ENCODE data around the gene PRAMEF33.
"Not testable (repeated sequence)": the region's sequence is repeated elsewhere in the genome, so short reads cannot be mapped to it uniquely, and the experiment has no call there.

The PRAMEF33 gene, protein sequence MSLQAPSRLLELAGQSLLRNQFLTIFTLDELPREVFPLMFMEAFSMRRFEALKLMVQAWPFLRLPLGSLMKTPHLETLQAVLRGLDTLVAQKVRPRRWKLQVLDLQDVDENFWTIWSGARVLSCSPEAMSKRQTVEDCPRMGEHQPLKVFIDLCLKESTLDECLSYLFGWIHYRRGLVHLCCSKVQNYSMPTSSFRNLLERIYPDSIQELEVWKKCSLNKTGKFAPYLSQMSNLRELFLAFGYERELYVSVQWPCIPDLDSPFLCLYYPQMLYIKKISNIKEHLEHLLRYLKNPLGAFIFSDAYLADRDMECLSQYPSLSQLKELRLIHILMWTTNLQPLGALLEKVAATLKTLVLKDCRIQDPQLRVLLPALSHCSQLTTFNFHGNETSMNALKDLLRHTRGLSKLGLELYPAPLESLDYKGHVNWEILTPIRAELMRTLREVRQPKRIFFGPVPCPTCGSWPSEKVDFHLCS

GRCh38 chr1:13303239-13303638 lies at the start of gene PRAMEF33:
Gene PRAMEF33 (plus strand): TSS chr1:13303539. CDS start chr1:13305955, 2,416 bp downstream.
- ATAC-seq, result not testable (repeated sequence)

- ATAC-seq, result not testable (repeated sequence)
Measured at GRCh38 chr1:13253898-13254297, 49.4 kb upstream of the PRAMEF33 start, which contains the start of gene PRAMEF5. Gene PRAMEF5 (plus strand): TSS chr1:13254198. CDS start chr1:13259269, 5,071 bp downstream.

GRCh38 chr1:13265124-13265523 lies 38.2 kb upstream of the PRAMEF33 start:
- ATAC-seq, result peak; percentile 76

- not testable (repeated sequence) for ATAC-seq
Measured at GRCh38 chr1:13277016-13277415, 26.3 kb upstream of the PRAMEF33 start.

DNA sequence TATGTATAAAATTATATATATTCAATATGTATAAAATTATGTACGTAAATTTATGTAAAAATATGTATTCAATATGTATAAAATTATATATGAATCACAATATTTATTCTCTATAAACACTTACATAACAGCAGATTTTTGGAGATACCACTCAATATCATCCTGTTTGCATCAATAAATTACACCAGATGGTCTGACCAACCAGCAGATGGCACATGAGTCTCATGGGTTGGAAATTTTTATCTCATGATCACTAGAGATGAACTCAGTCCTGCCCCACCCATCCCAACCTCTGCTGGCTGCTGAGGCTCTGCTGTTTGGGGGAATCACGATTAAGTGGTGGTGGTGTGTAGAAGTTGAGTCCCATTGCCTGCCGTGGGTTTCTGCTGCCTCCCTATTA lies 23.7 kb upstream of the PRAMEF33 start:
- ATAC-seq, result not testable (repeated sequence)

DNA sequence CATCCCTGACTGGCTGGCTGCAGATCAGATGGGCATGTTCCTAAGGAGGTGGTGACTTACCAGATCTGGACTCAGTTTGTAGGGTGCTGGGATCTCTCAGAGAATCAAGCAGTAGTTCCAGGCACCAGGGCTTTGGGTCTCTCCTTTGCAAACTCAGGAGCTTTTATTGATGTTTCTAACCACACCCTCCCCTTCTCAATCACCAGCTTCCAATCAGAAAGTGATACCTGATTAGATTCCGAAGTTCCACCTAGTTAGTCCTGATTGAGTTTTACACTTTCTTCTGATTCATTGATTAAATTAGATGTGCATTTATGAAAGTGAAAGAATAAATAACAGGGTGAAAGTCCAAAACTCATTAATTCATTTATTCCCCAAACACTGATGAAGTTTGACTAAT lies 18.3 kb upstream of the PRAMEF33 start, which contains the start of gene PRAMEF8:
Gene PRAMEF8, minus strand, starts transcription at position 101 of the 400 bp plus-strand sequence. CDS start 1,046 bp downstream, outside the sequence.
- ATAC-seq, result not testable (repeated sequence)

- not testable (repeated sequence) for ATAC-seq
Measured at GRCh38 chr1:13289030-13289429, 14.3 kb upstream of the PRAMEF33 start.

DNA sequence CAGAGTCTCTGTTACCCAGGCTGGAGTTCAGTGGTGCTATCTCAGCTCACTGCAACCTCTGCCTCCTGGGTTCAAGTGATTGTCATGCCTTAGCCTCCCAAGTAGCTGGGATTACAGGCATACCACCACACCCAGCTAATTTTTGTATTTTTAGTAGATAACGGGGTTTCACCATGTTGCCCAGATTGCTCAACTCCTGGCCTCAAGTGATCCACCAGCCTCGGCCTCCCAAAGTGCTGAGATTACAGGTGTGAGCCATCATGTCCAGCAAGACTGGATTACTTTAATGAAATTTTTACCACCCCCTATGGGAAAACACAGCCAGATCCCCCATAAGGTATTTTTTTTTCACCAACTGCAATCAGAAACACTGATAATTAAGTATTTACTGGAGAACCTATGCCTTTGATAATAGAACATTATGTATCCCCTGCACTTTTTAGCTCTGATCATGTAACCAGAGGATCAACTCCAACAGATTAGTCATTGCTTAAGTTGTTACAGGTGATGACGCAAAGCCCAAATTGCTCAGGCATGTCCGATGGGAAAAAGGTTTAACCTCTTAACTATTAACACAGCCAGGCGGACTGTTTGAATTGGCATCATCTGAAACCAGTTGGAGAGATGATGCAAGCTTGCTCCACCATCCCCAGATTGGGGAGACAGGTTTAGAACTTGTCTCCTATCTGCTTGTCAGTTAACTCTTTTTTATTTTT lies 6.0 kb upstream of the PRAMEF33 start:
- ATAC-seq, result not testable (repeated sequence)

DNA sequence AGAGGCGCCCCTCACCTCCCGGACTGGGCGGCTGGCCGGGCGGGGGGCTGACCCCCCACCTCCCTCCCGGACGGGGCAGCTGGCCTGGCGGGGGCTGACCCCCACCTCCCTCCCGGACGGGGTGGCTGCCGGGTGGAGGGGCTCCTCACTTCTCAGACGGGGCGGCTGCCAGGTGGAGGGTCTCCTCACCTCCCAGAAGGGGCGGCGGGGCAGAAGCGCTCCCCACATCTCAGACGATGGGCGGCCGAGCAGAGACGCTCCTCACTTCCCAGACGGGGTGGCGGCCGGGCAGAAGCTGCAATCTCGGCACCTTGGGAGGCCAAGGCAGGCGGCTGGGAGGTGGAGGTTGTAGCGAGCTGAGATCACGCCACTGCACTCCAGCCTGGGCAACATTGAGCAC lies 4.6 kb upstream of the PRAMEF33 start:
- not testable (repeated sequence) for ATAC-seq

DNA sequence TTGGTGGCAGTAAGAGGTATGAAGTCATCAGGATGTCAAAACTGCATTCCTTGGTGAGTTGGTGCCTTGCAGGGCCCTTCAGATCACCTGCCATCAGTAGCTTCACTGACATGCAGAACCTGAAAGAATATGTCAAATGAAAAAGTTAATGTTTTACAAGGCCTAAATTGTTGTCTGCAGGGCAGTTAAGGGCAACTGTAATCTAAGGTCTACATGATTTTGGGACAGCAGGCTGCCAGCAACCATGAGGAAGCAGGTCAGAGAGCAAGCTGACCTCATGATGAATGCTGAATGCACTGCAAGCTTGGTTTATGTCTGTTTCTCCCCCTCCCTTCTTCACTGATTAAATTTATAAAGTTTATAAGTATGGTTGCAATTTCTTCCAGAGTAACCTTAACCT lies 1.1 kb upstream of the PRAMEF33 start:
- ATAC-seq, result not testable (repeated sequence)

DNA sequence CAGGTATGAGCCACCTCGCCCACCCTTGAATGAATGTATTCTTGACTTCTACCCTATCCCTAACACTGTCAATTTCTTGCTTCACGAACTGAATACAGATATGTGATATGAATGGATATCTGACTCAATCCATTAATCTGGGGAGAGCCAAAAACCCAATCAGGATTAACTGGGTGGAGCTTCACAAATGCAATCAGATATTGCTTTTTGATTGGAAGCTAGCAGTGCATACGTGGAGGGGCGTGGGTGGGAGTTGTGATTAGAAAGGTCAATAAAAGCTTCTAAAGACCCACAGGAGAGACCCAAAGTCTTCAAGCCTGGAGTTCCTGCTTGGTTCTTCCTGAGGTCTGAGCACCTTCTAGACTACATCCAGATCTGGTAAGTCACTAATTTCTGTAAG lies 11.9 kb downstream of the PRAMEF33 start, which contains the start of gene PRAMEF15:
Gene PRAMEF15, plus strand, starts transcription at position 301 of the 400 bp plus-strand sequence. CDS start 2,827 bp downstream, outside the sequence.
- ATAC-seq, result not testable (repeated sequence)

- not testable (repeated sequence) for ATAC-seq
Measured at GRCh38 chr1:13342496-13342895, 39.2 kb downstream of the PRAMEF33 start.

DNA sequence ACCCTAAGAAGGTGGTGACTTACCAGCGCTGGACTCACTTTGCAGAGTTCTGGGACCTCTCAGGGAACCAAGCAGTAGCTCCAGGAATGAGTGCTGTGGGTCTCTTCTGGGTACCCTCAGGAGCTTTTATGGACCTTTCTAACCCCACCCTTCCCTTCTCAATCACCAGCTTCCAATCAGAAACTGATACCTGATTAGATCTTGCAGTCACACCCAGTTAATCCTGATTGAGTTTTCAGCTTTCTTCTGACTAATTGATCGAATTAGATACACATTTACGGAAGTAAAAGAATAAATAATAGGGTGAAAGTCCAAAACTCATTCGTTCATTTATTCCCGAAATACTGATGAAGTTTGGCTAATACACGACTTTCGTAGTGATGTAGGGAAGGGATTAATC lies 43.7 kb downstream of the PRAMEF33 start, which contains the start of gene PRAMEF14:
Gene PRAMEF14, minus strand, starts transcription at position 101 of the 400 bp plus-strand sequence. CDS start 1,820 bp downstream, outside the sequence.
- not testable (repeated sequence) for ATAC-seq

- ATAC-seq, result not testable (repeated sequence)
Measured at GRCh38 chr1:13353476-13353875, 50.1 kb downstream of the PRAMEF33 start.

DNA sequence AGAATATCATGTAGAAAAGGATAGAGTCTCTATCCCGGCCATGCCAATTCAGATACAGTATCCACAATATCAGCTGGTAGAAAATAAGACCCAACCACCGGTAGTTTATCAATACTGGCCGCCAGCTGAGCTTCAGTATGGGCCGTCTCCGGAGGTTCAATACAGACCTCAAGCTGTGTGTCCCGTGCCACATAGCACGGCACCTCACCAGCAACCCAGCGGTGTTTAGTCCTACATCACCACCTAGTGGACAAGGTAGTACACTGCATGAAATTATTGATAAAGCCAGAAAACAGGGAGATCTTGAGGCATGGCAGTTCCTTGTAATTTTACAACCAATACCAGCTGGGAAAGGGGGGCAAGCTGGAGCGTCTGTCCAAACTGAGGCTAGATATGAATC lies 51.1 kb downstream of the PRAMEF33 start:
- ATAC-seq, result not testable (repeated sequence)

GRCh38 chr1:13356774-13357173 lies 53.4 kb downstream of the PRAMEF33 start:
- ATAC-seq, result not testable (repeated sequence)

Data from SK-N-SH treated with all-trans-retinoic acid at 6 μM for 48 hours (cell line).